ENCODE results near the gene SMARCC2.

The SMARCC2 gene

GRCh38 chr12:56189099-56189917 lies at the start of gene SMARCC2:
Gene SMARCC2, minus strand, starts transcription at chr12:56189483. Its CDS starts 22 bp downstream, at chr12:56189461.
- peak; percentile 66 to 74 (median 73) for DNase-seq (ENCODE audit: low read depth in 2 of 3, low spot score in 2 of 3)

GRCh38 chr12:56237552-56237951 lies 48.3 kb upstream of the SMARCC2 start:
- no peak for DNase-seq (ENCODE audit: low read depth in 2 of 3, low spot score in 2 of 3)

- DNase-seq (ENCODE audit: low read depth in 2 of 3, low spot score in 2 of 3), result no peak
These were observed 47.7 kb upstream of the SMARCC2 start for GRCh38 chr12:56236985-56237384.

- DNase-seq (ENCODE audit: low read depth in 2 of 3, low spot score in 2 of 3), result no peak
These were observed 46.8 kb upstream of the SMARCC2 start for GRCh38 chr12:56236091-56236490.

DNA sequence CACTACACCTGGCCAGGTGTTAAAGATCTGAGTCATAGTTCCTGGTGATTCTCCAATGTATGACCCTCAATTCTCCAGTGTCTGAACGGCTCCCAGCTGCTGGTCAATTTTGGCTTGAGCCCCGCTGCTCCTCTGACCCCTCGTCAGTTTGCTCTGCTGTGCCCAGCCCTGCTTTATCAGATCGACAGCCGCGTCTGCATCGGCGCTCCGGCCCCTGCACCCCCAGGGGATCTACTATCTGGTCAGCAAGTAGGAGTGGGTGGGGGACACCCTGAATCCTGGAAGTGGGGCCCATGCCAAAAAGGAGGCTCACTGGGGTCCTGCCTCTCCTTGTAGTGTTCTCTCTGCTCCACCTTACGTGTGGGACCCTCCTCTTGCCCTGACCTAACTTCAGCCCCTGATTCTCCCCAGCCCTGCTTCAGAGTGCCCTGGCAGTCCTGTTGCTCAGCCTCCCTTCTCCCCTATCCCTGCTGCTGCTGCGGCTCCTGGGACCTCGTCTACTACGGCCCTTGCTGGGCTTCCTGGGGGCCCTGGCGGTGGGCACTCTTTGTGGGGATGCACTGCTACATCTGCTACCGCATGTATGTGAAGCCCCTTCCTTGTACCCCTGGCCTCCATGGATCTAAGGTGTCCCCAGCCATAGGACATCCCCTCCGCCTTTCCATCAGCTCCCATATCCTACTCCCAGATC lies 45.6 kb upstream of the SMARCC2 start:
- no peak for DNase-seq (ENCODE audit: low read depth in 2 of 3, low spot score in 2 of 3)

GRCh38 chr12:56231184-56231582 lies 41.9 kb upstream of the SMARCC2 start:
- no peak for DNase-seq (ENCODE audit: low read depth in 2 of 3, low spot score in 2 of 3)

DNA sequence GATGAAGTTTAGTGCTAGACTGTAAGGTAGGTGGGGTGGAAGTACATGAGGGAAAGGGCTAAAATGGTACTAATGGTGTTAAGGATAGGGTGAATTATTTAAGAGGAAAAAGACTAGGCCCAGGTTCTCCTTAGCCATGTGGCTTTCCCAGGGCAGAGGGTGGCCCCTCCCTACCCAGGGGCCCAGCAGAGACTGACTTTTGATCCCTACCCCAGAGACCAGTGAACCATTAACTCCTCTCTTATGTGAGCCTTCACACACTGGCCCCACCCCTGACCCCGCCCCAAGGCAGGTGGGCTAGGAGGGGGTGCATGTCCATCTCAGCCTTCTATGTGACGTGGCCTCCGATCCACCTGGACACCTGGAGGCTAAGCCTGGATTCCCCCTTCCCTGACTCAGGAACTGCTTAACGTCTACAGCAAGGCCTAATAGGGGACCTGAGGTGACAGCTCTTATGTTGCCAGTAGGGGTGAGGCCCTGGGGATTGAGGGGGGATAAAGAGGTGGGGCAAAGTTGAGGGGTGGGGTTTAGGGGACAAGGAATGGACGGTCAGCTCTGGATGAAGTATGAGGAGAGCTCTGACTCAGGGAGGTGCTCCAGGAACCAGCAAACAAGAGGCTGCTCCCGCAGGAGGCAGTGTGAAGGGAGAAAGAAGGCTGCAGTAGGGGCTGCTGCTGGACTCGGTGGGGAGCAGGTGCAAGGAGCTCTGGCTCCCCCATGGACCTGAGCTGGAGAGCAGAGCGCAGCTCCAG lies 41.3 kb upstream of the SMARCC2 start:
- DNase-seq (ENCODE audit: low read depth in 2 of 3, low spot score in 2 of 3), result no peak

GRCh38 chr12:56229916-56230431 lies 40.7 kb upstream of the SMARCC2 start, which contains the start of gene SLC39A5:
Gene SLC39A5, plus strand, starts transcription at chr12:56230051. Its CDS starts 1,224 bp downstream, at chr12:56231275.
- DNase-seq (ENCODE audit: low read depth in 2 of 3, low spot score in 2 of 3), result no peak

- DNase-seq (ENCODE audit: low read depth in 2 of 3, low spot score in 2 of 3), result no peak
These were observed 39.8 kb upstream of the SMARCC2 start for GRCh38 chr12:56229082-56229481.

- no peak for DNase-seq (ENCODE audit: low read depth in 2 of 3, low spot score in 2 of 3)
These were observed 35.7 kb upstream of the SMARCC2 start for GRCh38 chr12:56224954-56225353.

- peak; percentile 84 to 95 (median 90) for DNase-seq (ENCODE audit: low read depth in 2 of 3, low spot score in 2 of 3)
These were observed 34.9 kb upstream of the SMARCC2 start, which contains the start of gene NABP2 for GRCh38 chr12:56224102-56224701. Gene NABP2, plus strand, starts transcription at chr12:56224342. Its CDS starts 515 bp downstream, at chr12:56224857.

DNA sequence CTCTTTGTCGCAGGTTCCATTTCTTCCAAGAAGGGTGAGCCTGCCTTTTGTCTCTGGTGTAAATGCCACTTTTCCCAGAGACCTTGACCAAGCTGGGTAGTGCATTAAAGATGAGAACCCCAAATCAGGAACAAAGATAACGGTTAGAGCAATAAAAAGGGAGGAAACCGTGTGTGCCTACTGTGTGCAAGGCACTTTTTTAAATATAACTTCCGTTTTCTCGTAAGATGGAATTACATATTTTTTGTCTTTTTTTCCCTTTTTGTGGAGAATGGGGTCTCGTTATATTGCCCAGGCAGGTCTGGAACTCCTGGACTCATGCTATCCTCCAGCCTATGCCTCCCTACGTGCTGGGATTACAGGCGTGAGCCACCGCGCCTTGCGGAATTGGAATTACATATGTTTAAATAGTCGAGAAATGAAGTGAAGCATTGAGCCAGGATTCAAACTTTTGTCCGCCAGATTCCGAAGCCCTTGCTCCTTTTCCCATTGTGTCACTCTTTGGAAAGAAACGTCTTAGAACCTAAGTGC lies 34.4 kb upstream of the SMARCC2 start:
- DNase-seq (ENCODE audit: low read depth in 2 of 3, low spot score in 2 of 3), result no peak

DNA sequence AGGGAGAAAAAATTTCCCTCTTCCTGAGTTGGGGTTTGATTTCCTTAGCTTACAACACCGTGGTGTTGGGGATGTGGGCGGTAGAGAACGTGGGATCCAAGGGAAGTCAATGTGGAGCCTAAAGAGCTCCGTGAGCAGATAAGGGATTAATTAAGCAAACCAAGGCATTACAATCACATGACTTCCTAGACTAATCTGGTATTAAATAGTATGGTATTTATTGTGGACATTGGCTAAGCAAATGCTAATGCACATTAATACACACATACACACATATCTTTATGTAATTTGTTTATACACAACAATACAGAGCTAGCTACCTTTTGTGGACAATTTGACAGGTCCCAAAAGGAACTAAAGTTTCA lies 33.2 kb upstream of the SMARCC2 start:
- no peak for DNase-seq (ENCODE audit: low read depth in 2 of 3, low spot score in 2 of 3)

DNA sequence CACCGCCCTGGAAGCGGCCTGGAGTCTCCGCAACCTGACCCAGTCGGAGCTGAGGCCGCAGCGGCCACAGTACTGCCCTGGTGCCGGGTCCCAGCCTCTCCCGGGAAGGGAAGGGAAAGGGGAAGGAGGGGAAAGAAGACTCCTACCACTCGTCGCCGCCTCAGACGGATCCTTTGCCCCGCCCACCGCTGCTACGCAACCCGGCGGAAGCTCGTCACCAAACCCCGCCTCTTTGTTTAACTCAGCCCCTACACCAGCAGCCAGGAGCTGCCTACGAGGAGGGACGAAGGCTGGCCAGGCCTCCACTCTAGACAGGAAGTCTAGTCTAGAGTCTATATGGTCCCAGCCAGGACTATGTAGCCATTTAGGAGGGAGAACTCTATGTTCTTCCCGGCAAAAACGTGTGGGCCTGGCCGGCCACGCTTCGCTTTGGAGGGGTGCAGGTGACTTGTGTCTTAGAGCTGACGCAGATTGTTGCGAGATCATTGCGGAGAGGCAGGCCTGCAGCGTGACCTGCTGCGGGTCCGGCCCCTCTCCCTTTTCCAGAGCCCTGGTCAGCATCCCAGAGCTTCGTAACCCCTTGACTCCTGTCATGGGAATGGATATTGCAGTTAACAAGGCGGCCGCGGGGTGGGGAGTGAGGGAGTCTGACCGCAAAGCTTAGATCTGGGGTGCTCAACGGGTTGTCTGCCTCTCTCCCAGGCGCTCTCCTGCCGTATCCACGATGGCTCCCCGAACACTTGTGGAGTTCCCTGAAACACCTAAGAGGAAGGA lies 32.7 kb upstream of the SMARCC2 start, which contains the start of gene RNF41:
RNF41 (minus strand) TSS at position 166 of the 774 bp plus-strand sequence. CDS start 7,875 bp downstream, outside the sequence.
- peak; percentile 76 to 84 (median 84) for DNase-seq (ENCODE audit: low read depth in 2 of 3, low spot score in 2 of 3)

DNA sequence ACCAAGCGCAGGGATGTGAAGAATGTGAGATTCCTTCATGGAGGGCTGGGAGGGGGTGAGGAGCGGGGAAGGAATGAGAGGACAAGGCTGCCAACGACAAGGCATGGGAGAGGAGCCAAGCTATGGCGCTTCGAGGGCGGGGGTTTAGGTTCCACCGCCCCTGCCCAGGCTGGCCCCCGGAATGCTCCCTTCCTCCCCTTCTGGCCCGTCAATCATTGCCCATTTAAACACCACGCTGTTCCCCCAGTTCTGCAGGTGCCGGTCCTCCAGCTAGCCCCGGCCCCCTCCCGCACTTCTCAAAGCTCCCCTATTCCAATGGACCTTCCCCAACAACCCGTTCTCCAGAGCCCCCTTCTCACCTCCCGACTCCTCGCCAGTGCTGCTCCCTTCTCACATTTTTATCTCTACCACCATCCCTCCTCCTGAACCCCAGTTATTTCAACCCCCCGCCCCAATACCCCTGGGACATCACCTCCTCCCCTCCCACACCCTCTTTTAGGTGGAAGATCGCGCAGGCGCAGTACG lies 32.0 kb upstream of the SMARCC2 start:
- DNase-seq (ENCODE audit: low read depth in 2 of 3, low spot score in 2 of 3), result no peak

GRCh38 chr12:56220611-56221231 lies 31.4 kb upstream of the SMARCC2 start:
- no peak for DNase-seq (ENCODE audit: low read depth in 2 of 3, low spot score in 2 of 3)

- no peak for DNase-seq (ENCODE audit: low read depth in 2 of 3, low spot score in 2 of 3)
These were observed 30.6 kb upstream of the SMARCC2 start for GRCh38 chr12:56219840-56220239.

GRCh38 chr12:56216461-56216860 lies 27.2 kb upstream of the SMARCC2 start:
- DNase-seq (ENCODE audit: low read depth in 2 of 3, low spot score in 2 of 3), result no peak

DNA sequence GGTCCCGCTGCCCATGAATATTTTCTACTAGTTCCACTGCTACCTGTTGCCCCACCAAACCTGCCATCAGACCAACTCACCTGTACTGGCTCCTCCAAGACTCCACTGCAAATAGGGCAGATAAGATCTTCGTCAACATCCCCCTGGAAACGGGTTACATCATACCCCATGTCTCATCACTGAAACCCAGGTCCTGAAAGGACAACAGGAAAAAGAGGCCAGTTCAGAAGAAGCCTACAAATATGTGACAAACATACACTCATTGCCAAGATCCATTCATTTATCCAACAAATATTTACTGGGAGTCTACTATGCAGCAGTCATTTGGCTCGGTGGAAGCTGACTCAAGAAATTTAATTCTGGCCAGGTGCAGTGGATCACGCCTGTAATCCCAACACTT lies 24.6 kb upstream of the SMARCC2 start:
- no peak for DNase-seq (ENCODE audit: low read depth in 2 of 3, low spot score in 2 of 3)
